Left ventricle myocardium superior (tissue), 1 donor: ENCODE data around the gene ALS2. TPM values are rescaled to one million over a fixed set of nuclear protein-coding genes. Genes with fewer than 3 reads are reported as not detected.

ENCODE experiments used
- ATAC-seq: fragments of 200-7000 bp; cut with Tn5 transposase; one replicate; pipeline ENCODE4 v1.9.1; 2020; ENCODE audit warnings: mild to moderate bottlenecking, moderate library complexity
- DNase-seq: peaks from one replicate; pipeline ENCODE4 v3.0.0-alpha.2; 2020
- intact Hi-C: fragments of 100-400 bp; cut with micrococcal nuclease; formaldehyde crosslinking; loops from one replicate; pipeline ENCODE4 v1.11.0; 2022
- total RNA-seq: library from RNA; stranded (reverse); fragmentation: NEBNext Ultra II Directional; extraction: Animal tissue kit (Norgen Biotek cat#: 25700); gene quantifications from one replicate; pipeline ENCODE4 v1.2.1, GENCODE V29; 2021
- donor health status: DM: no; HTN: yes; CAD: no; lungs with severe emphysema.

The ALS2 gene
- total RNA-seq, 1 donor from 2014 or later: 35.6 TPM

- DNase-seq (no peak), ATAC-seq (no peak)
- intact Hi-C loops: no loop called here
Observed at GRCh38 chr2:201654616-201655384, 125.9 kb downstream of the ALS2 start.

GRCh38 chr2:201653221-201653620 lies 127.5 kb downstream of the ALS2 start:
- ATAC-seq: no peak
- intact Hi-C loops: no loop called here
- no peak for DNase-seq

Other genes with a start within 250 kb of the ALS2 start
- gene TMEM237, start 137.4 kb downstream of the ALS2 start, total RNA-seq: 14.0 TPM
- not detected for gene MPP4, start 82.3 kb downstream of the ALS2 start, total RNA-seq
- gene CDK15, start 25.6 kb upstream of the ALS2 start, total RNA-seq: 0.30 TPM